Ovary (tissue), 9 donors: ENCODE data around the gene HTR3A. TPM values are rescaled to one million over a fixed set of nuclear protein-coding genes. Genes with fewer than 3 reads are reported as not detected.

Experiments used
- DNase-seq, 5 donors: peaks; one replicate each; pipeline ENCODE4 v3.0.0-alpha.2; 2019 to 2020
- H3K27ac ChIP-seq, 2 donors: fragments of 200-600 bp; one replicate each; pipeline versions ENCODE4 v1.5.1 to v1.8.0; 2019 to 2022
- H3K27me3 ChIP-seq: fragments of 200-600 bp; one replicate; pipeline ENCODE4 v1.8.0; 2022
- H3K36me3 ChIP-seq: fragments of 200-600 bp; sonication (generic); one replicate; pipeline ENCODE4 v1.5.1; 2019
- H3K4me1 ChIP-seq: one replicate; pipeline ENCODE4 v1.8.1; 2013; ENCODE audit warnings: mild to moderate bottlenecking, moderate library complexity; ENCODE audit not compliant: insufficient read depth
- H3K4me3 ChIP-seq: fragments of 200-600 bp; sonication (generic); one replicate; pipeline ENCODE4 v1.5.1; 2017
- H3K9me3 ChIP-seq, 2 donors: fragments of 200-600 bp in 1 of 2; sonication (generic) in 1 of 2; one replicate each; pipeline versions ENCODE4 v1.5.1 to v1.8.1; 2013 to 2019; ENCODE audit warnings: mild to moderate bottlenecking in 1 of 2, moderate library complexity in 1 of 2
- CTCF ChIP-seq, 3 donors: fragments of 450-650 bp in 2 of 3; fragments of 200-600 bp in 1 of 3; IDR thresholded peaks; one replicate each; pipeline versions ENCODE4 v1.5.1 to v1.8.0; 2016 to 2022; ENCODE audit warnings: antibody characterized with exemption in 3 of 3, mild to moderate bottlenecking in 1 of 3
- EP300 ChIP-seq: sonication (generic); formaldehyde crosslinking; IDR thresholded peaks from one replicate; pipeline ENCODE4 v1.6.1; 2017; ENCODE audit warnings: antibody characterized with exemption
- POLR2A ChIP-seq: fragments of 450-650 bp; IDR thresholded peaks from one replicate; pipeline ENCODE4 v1.6.1; 2017; ENCODE audit warnings: antibody characterized with exemption, mild to moderate bottlenecking, moderate library complexity
- WGBS, 3 donors: extraction: QIAGEN DNeasy Blood & Tissue Kit in 1 of 3; methylation state at CpG; one replicate each; pipeline versions ENCODE4 v1.1.5 to v1.1.7; 2013 to 2017; 5-methylcytosine and 5-hydroxymethylcytosine counted together
- intact Hi-C, 4 donors: fragments of 100-400 bp; cut with DNase I; formaldehyde crosslinking; loops; one replicate each; pipeline versions ENCODE4 v1.11.0 to v1.15.1; 2022 to 2023
- polyA plus RNA-seq, 2 donors: library from polyadenylated mRNA; stranded (reverse); fragments of 200-250 nt in 1 of 2; fragments of 350-450 nt in 1 of 2; fragmentation: Illumina TruSeq in 1 of 2; extraction: RNeasy Lipid Tissue Mini Kit (QIAGEN cat#74804) in 1 of 2; gene quantifications; one replicate each; pipeline ENCODE4 v1.2.3, GENCODE V29; 2013 to 2014
- total RNA-seq, 7 donors: library from RNA; depleted of rRNA in 2 of 7; stranded (reverse); fragments of >200 nt in 2 of 7; fragmentation: NEBNext Ultra II Directional in 3 of 7; extraction: Animal tissue kit (Norgen Biotek cat#: 25700) in 3 of 7; gene quantifications; one replicate each; pipeline versions ENCODE4 v1.1.0 to v1.2.4, GENCODE V29; 2016 to 2023
- donor health status: DM: no; HTN: no; CAD: no; lungs with moderate emphysema.
- donor health status: DM: no; HTN: no; CAD: no.
- donor health status: Bipolar disorder and iron deficiency.
- donor health status: DM: yes; HTN: yes; CAD: no.
- donor health status: DM: no; HTN: no; CAD: no.
- donor health status: DM: yes; HTN: yes; CAD: no.

Gene HTR3A
- total and polyA plus RNA-seq, 9 donors, result not detected

GRCh38 chr11:113992459-113993110 is 17.7 kb downstream of the HTR3A start:
- WGBS, 3 donors, result 10 to 16% (median 12%) methylated on average over 7 of the region's 7 CpGs
- TF ChIP-seq CTCF (IDR thresholded peaks at IDR 0.05), result no peak
- TF ChIP-seq EP300, result no peak
- TF ChIP-seq POLR2A, result no peak
- Histone ChIP-seq H3K27me3 (no peaks in the 10 kb centered on the region), H3K27ac (no peak overlapping the region), H3K9me3 (no peaks in the 10 kb centered on the region), H3K4me1 (no peaks in the 10 kb centered on the region), H3K4me3 (no peak overlapping the region), H3K36me3 (no peaks in the 10 kb centered on the region)
- intact Hi-C loops, result loop anchor here in 2 of 4 donors (5.0 kb wide), 1 partner anchor 270 kb away; no protein-coding TSS in a partner anchor
- no peak for DNase-seq

- no peaks in the 10 kb centered on the region for H3K9me3 ChIP-seq
- TF ChIP-seq EP300 (no peak), CTCF (IDR thresholded peaks at IDR 0.05) (peak; percentile 33 to 54 (median 33))
- H3K27me3 ChIP-seq, result no peaks in the 10 kb centered on the region
These were observed 19.4 kb downstream of the HTR3A start for GRCh38 chr11:113994077-113994954.

GRCh38 chr11:113997473-113997872 is 22.6 kb downstream of the HTR3A start:
- H3K9me3 ChIP-seq, result no peaks in the 10 kb centered on the region
- no peaks in the 10 kb centered on the region for H3K4me1 ChIP-seq
- no peak overlapping the region for H3K27ac ChIP-seq
- 31 to 52% (median 38%) methylated on average over 3 of the region's 3 CpGs for WGBS, 3 donors
- no peak for TF ChIP-seq POLR2A
- no peak for TF ChIP-seq CTCF (IDR thresholded peaks at IDR 0.05)
- TF ChIP-seq EP300, result no peak
- intact Hi-C loops, result loop anchor here in 2 of 4 donors (5.0 kb wide), 1 partner anchor 265 kb away; no protein-coding TSS in a partner anchor
- no peaks in the 10 kb centered on the region for H3K36me3 ChIP-seq
- DNase-seq, result no peak
- no peaks in the 10 kb centered on the region for H3K27me3 ChIP-seq
- no peak overlapping the region for H3K4me3 ChIP-seq

More at GRCh38 chr11:113994077-113994954, 19.4 kb downstream of the HTR3A start:
- Histone ChIP-seq H3K36me3 (no peaks in the 10 kb centered on the region), H3K4me3 (no peak overlapping the region), H3K4me1 (no peaks in the 10 kb centered on the region), H3K27ac (no peak overlapping the region)
- intact Hi-C loops, result loop anchor here in 2 of 4 donors (5.0 kb wide), 1 partner anchor 268 kb away; no protein-coding TSS in a partner anchor
- WGBS, 3 donors, result 1 to 5% (median 3%) methylated on average over 6 of the region's 6 CpGs
- DNase-seq, result peak in 2 of 5 donors; percentile 24 to 39

- no peak for TF ChIP-seq EP300
- TF ChIP-seq CTCF (IDR thresholded peaks at IDR 0.05), result no peak
- no peak for TF ChIP-seq POLR2A
- no peaks in the 10 kb centered on the region for H3K4me1 ChIP-seq
- no peak overlapping the region for H3K27ac ChIP-seq
- WGBS, 3 donors, result 14 to 29% (median 17%) methylated on average over 4 of the region's 4 CpGs
- no peak for DNase-seq
- H3K4me3 ChIP-seq, result no peak overlapping the region
- no peaks in the 10 kb centered on the region for H3K9me3 ChIP-seq
- no peaks in the 10 kb centered on the region for H3K36me3 ChIP-seq
- H3K27me3 ChIP-seq, result no peaks in the 10 kb centered on the region
- intact Hi-C loops, result loop anchor here in 2 of 4 donors (5.0 kb wide), 1 partner anchor 264 kb away; no protein-coding TSS in a partner anchor
These were observed 23.7 kb downstream of the HTR3A start for GRCh38 chr11:113998574-113998973.
